GM12878 (cell line): Measurements from ENCODE around the gene MAP3K4. TPM values are rescaled to one million over a fixed set of nuclear protein-coding genes. Genes with fewer than 3 reads are reported as not detected.

ENCODE experiments used
- ATAC-seq: fragments of 200-7000 bp; cut with Tn5 transposase; 3 replicates; pipeline ENCODE4 v1.9.1; 2020; ENCODE audit warnings: mild to moderate bottlenecking, moderate library complexity
- BruUV-seq: library from RNA; stranded (reverse); fragments of 400-500 nt; replicated peaks from 2 replicates; lab custom pipeline; 2021; lab: Mats Ljungman, UMichigan
- CTCF ChIA-PET: fragments of 300-600 bp; sonication (Branson Sonifier 250); formaldehyde crosslinking; extraction: SDS; loops from one replicate; lab custom pipeline; 2021; ENCODE audit warnings: inconsistent platforms; lab: Yijun Ruan, JAX
- POLR2A ChIA-PET: fragments of 350-600 bp; formaldehyde crosslinking; extraction: SDS; loops from one replicate; lab custom pipeline; 2021; ENCODE audit warnings: inconsistent platforms; lab: Charles Lee
- RAD21 ChIA-PET: fragments of 300-600 bp; sonication (Branson Sonifier 250); formaldehyde crosslinking; loops from one replicate; lab custom pipeline; 2023; ENCODE audit warnings: antibody characterized with exemption; ENCODE audit not compliant: unreplicated experiment; lab: Charles Lee
- SMC1A ChIA-PET: fragments of 300-600 bp; sonication (Branson Sonifier 250); formaldehyde crosslinking; loops from one replicate; lab custom pipeline; 2023; ENCODE audit not compliant: unreplicated experiment, uncharacterized antibody; lab: Charles Lee
- DNase-seq: peaks from one replicate; pipeline ENCODE4 v3.0.0-alpha.2; 2011; ENCODE audit warnings: low read depth, low spot score
- FAIRE-seq: peaks from 3 replicates; lab custom pipeline; 2011; peaks lifted over from hg19 to GRCh38; lab: Jason Lieb, UNC
- H2AFZ ChIP-seq: 2 replicates; pipeline ENCODE4 v1.6.0; 2011; ENCODE audit warnings: low read depth, low read length, control low read depth; ENCODE audit not compliant: control insufficient read depth
- H3K27ac ChIP-seq: 2 replicates; pipeline ENCODE4 v1.5.1; 2011; ENCODE audit warnings: control low read depth; ENCODE audit not compliant: control insufficient read depth, insufficient read depth
- H3K27me3 ChIP-seq, 2 experiments: replicated peaks in 1 of 2; 2 replicates each; pipeline versions ENCODE4 v1.6.0 to v1.6.1; 2011; ENCODE audit warnings: low read length in 1 of 2; ENCODE audit not compliant: control insufficient read depth in 2 of 2, insufficient read depth in 2 of 2
- H3K36me3 ChIP-seq, 2 experiments: 2 replicates each; pipeline ENCODE4 v1.5.1; 2011; ENCODE audit warnings: low read length in 1 of 2; ENCODE audit not compliant: control insufficient read depth in 2 of 2, insufficient read depth in 2 of 2
- H3K4me1 ChIP-seq: 2 replicates; pipeline ENCODE4 v1.6.1; 2011; ENCODE audit warnings: mild to moderate bottlenecking, low read length, moderate library complexity, mixed read lengths; ENCODE audit not compliant: control insufficient read depth, insufficient read depth
- H3K4me2 ChIP-seq: 2 replicates; pipeline ENCODE4 v1.6.0; 2011; ENCODE audit warnings: control low read depth; ENCODE audit not compliant: control insufficient read depth, insufficient read depth
- H3K4me3 ChIP-seq: fragments of 200-600 bp; sonication (generic); 2 replicates; pipeline ENCODE4 v1.5.1; 2016
- H3K79me2 ChIP-seq: 2 replicates; pipeline ENCODE4 v1.6.0; 2011; ENCODE audit warnings: low read length; ENCODE audit not compliant: control insufficient read depth, insufficient read depth
- H3K9ac ChIP-seq: 2 replicates; pipeline ENCODE4 v1.8.0; 2011; ENCODE audit warnings: low read length, control low read depth, mixed read lengths; ENCODE audit not compliant: control insufficient read depth, insufficient read depth
- H3K9me3 ChIP-seq: replicated peaks from 3 replicates; pipeline ENCODE4 v1.5.1; 2011; ENCODE audit warnings: mild to moderate bottlenecking, low read length; ENCODE audit not compliant: control insufficient read depth, insufficient read depth
- H4K20me1 ChIP-seq: 2 replicates; pipeline ENCODE4 v1.6.0; 2011; ENCODE audit not compliant: control insufficient read depth, insufficient read depth
- CTCF ChIP-seq, 3 experiments: IDR thresholded peaks in 2 of 3; conservative IDR thresholded peaks in 1 of 3; 2 replicates each; pipeline ENCODE4 v1.5.1; 2011; ENCODE audit warnings: low read depth in 3 of 3, low read length in 3 of 3, mild to moderate bottlenecking in 3 of 3, control low read depth in 2 of 3, moderate library complexity in 2 of 3, inconsistent platforms in 1 of 3, mixed read lengths in 1 of 3; ENCODE audit not compliant: control insufficient read depth in 2 of 3, insufficient read depth in 1 of 3; ENCODE audit errors: extremely low read depth in 1 of 3
- NBN ChIP-seq: fragments of 450-650 bp; IDR thresholded peaks from 2 replicates; pipeline ENCODE4 v1.6.1; 2016
- PKNOX1 ChIP-seq: fragments of 450-650 bp; IDR thresholded peaks from 2 replicates; pipeline ENCODE4 v1.6.1; 2016; ENCODE audit warnings: mild to moderate bottlenecking
- SMAD5 ChIP-seq: IDR thresholded peaks from 2 replicates; pipeline ENCODE4 v1.6.1; 2016; ENCODE audit warnings: antibody characterized with exemption, low read depth
- ZNF217 ChIP-seq: fragments of 450-650 bp; IDR thresholded peaks from 2 replicates; pipeline ENCODE4 v1.6.1; 2017; ENCODE audit warnings: antibody characterized with exemption, mild to moderate bottlenecking
- ZNF24 ChIP-seq: fragments of 450-650 bp; IDR thresholded peaks from 2 replicates; pipeline ENCODE4 v1.6.1; 2017; ENCODE audit warnings: antibody characterized with exemption, mild to moderate bottlenecking
- ZNF622 ChIP-seq: fragments of 450-650 bp; IDR thresholded peaks from 2 replicates; pipeline ENCODE4 v1.6.1; 2017; ENCODE audit warnings: mild to moderate bottlenecking, inconsistent platforms
- WGBS: methylation state at CpG from one replicate; pipeline ENCODE4 v1.1.6; 2016; ENCODE audit warnings: low lambda C conversion rate; ENCODE audit not compliant: insufficient replicate concordance, insufficient coverage; ENCODE audit errors: missing lambda C conversion rate; 5-methylcytosine and 5-hydroxymethylcytosine counted together
- in situ Hi-C: fragments of 300-500 bp; cut with MboI; formaldehyde crosslinking; loops from 9 replicates; pipeline ENCODE4 v1.14.3; 2018; ENCODE audit warnings: mixed read lengths
- intact Hi-C: fragments of 100-400 bp; cut with micrococcal nuclease; formaldehyde crosslinking; loops from one replicate; pipeline ENCODE4 v1.14.2; 2022; ENCODE audit not compliant: unreplicated experiment
- polyA plus RNA-seq, 11 experiments: library from polyadenylated mRNA; depleted of rRNA in 4 of 11; unstranded in 6 of 11; stranded (reverse) in 5 of 11; fragments of >200 nt; fragmentation: Nextera tagmentation in 4 of 11; fragmentation: Illumina TruSeq in 1 of 11; extraction: Ambion mirVana in 4 of 11; extraction: Trizol in 1 of 11; gene quantifications; 1 replicate in 1 of 11; 2 replicates in 10 of 11; pipeline versions ENCODE4 v1.2.1 to v1.2.3, GENCODE V29; 2011 to 2016; ENCODE audit warnings: inconsistent platforms in 2 of 11, missing spikeins in 2 of 11, low read depth in 1 of 11
- total RNA-seq, 4 experiments: library from RNA; depleted of rRNA in 3 of 4; stranded (reverse); fragments of >200 nt in 3 of 4; fragmentation: Illumina TruSeq in 1 of 4; extraction: Trizol in 1 of 4; gene quantifications; 2 replicates each; pipeline versions ENCODE4 v1.2.1 to v1.2.3, GENCODE V29; 2013 to 2021
- TF ChIP-seq, protein P1 (sequence below): fragments of 150-350 bp; IDR thresholded peaks from 2 replicates; pipeline ENCODE4 v1.6.1; 2016; ENCODE audit warnings: low read depth, low read length

Gene MAP3K4
- total and polyA plus RNA-seq, 10 of the 15 experiments (the other 5 are each of a cell fraction or from before 2014, with no cell fraction given) = 14.0 to 44.5 (median 23.1) TPM

GRCh38 chr6:160998766-160999165, 7.2 kb downstream of the MAP3K4 start (continued):
- TF ChIP-seq, protein P1, sequence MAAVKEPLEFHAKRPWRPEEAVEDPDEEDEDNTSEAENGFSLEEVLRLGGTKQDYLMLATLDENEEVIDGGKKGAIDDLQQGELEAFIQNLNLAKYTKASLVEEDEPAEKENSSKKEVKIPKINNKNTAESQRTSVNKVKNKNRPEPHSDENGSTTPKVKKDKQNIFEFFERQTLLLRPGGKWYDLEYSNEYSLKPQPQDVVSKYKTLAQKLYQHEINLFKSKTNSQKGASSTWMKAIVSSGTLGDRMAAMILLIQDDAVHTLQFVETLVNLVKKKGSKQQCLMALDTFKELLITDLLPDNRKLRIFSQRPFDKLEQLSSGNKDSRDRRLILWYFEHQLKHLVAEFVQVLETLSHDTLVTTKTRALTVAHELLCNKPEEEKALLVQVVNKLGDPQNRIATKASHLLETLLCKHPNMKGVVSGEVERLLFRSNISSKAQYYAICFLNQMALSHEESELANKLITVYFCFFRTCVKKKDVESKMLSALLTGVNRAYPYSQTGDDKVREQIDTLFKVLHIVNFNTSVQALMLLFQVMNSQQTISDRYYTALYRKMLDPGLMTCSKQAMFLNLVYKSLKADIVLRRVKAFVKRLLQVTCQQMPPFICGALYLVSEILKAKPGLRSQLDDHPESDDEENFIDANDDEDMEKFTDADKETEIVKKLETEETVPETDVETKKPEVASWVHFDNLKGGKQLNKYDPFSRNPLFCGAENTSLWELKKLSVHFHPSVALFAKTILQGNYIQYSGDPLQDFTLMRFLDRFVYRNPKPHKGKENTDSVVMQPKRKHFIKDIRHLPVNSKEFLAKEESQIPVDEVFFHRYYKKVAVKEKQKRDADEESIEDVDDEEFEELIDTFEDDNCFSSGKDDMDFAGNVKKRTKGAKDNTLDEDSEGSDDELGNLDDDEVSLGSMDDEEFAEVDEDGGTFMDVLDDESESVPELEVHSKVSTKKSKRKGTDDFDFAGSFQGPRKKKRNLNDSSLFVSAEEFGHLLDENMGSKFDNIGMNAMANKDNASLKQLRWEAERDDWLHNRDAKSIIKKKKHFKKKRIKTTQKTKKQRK = no peak

GRCh38 chr6:160999516-160999915, 7.9 kb downstream of the MAP3K4 start:
- DNase-seq = no peak
- no peaks in the 10 kb centered on the region for H4K20me1 ChIP-seq
- FAIRE-seq = no peak
- 90% methylated on average over 7 of the region's 7 CpGs for WGBS
- BruUV-seq = no TSS peak
- in situ Hi-C loops = no loop called here
- no peak overlapping the region for H3K9ac ChIP-seq
- no peak overlapping the region for H3K4me2 ChIP-seq
- ChIA-PET RAD21 (interaction anchor here (1.4 kb wide), 1 partner anchor 69 kb away, joined by 3 read pairs; no protein-coding TSS in a partner anchor), POLR2A (interaction anchor here (1.2 kb wide), 1 partner anchor 30 kb away, joined by 3 read pairs; no protein-coding TSS in a partner anchor), SMC1A (interaction anchor here (0.6 to 3.9 kb wide), 6 partner anchors 9 to 371 kb away, joined by 3 to 17 read pairs (median 6); no protein-coding TSS in a partner anchor), CTCF (interaction anchor here (0.8 to 1.9 kb wide), 3 partner anchors 11 to 30 kb away, joined by 3 to 5 read pairs (median 3); no protein-coding TSS in a partner anchor)
- TF ChIP-seq PKNOX1 = no peak
- TF ChIP-seq ZNF622 = no peak
- TF ChIP-seq ZNF217 = no peak
- no peak for TF ChIP-seq NBN
- no peak for TF ChIP-seq ZNF24
- TF ChIP-seq SMAD5 = no peak
- no peak for TF ChIP-seq CTCF (IDR thresholded peaks at IDR 0.05 in 2 of 3, conservative IDR thresholded peaks at IDR 0.05 in 1 of 3; ENCODE audit: control insufficient read depth in 2 of 3, extremely low read depth in 1 of 3, insufficient read depth in 1 of 3, low read depth in 3 of 3, low read length in 3 of 3)
- H3K4me1 ChIP-seq = no peaks in the 10 kb centered on the region; the same call in 1 of the 2 replicates
- H3K4me3 ChIP-seq = no peak overlapping the region
- no peak overlapping the region for H3K27ac ChIP-seq
- H3K79me2 ChIP-seq = peaks cover 74% of the 10 kb centered on the region
- no peaks in the 10 kb centered on the region for H3K27me3 ChIP-seq
- H2AFZ ChIP-seq = no peak overlapping the region
- peaks cover 2% of the 10 kb centered on the region; the same call in 2 of the 3 replicates for H3K9me3 ChIP-seq
- no peaks in the 10 kb centered on the region; a peak in 1 of 4 replicates for H3K36me3 ChIP-seq
- intact Hi-C loops = no loop called here
- ATAC-seq = no peak
